ENCODE measurements around the gene GATD1. TPM values are rescaled to one million over a fixed set of nuclear protein-coding genes. Genes with fewer than 3 reads are reported as not detected.

Gene GATD1
- total RNA-seq, 1 donor from 2014 or later, result 47.2 TPM

- no peak for DNase-seq (ENCODE audit: extremely low read depth, low read depth, low spot score)
Measured at GRCh38 chr11:796565-797295, 19.4 kb upstream of the GATD1 start.

- DNase-seq (ENCODE audit: extremely low read depth, low read depth, low spot score), result no peak
Measured at GRCh38 chr11:795634-796564, 18.6 kb upstream of the GATD1 start.

DNA sequence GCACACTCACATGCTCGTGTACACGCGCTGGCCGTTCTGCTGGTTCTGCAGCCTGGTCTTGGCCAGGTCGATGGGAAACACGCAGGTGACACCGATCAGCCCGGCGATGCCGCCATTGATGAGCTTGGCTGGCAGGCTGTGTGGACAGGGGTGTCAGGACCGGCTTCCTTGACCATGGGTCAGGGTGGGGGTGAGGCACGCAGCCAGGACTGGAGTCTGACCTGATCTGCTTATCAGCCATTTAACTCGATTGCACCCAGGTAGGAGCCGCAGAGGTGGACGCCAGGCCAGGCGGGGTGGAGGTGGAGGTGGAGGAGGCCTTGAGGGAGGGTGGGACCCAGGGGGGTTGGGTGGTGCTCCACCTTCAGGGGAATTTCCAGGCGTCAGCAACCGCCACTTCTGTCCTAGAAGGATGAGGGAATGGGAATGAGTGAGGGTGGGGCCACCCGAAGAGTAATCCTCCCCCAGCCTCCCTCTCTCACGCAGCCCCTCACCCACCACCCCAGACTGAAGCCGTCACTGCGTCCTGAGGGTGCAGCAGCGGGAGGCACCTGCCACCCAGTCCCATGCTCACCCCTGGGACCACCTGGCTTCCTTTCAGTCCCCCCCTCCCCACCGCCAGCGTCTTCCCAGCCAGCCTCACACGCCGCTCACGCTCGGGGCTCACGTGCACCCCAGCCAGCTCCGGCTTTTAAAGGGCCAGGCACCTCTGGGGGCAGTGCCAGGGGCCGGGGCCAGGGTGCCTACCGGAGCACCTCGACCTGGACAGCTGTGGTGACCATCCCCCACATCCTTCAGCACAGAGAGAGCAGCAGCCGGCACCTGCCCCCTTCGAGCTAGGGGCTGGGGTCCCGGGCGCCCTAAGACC, 17.7 kb upstream of the GATD1 start:
- DNase-seq (ENCODE audit: extremely low read depth, low read depth, low spot score), result no peak

DNA sequence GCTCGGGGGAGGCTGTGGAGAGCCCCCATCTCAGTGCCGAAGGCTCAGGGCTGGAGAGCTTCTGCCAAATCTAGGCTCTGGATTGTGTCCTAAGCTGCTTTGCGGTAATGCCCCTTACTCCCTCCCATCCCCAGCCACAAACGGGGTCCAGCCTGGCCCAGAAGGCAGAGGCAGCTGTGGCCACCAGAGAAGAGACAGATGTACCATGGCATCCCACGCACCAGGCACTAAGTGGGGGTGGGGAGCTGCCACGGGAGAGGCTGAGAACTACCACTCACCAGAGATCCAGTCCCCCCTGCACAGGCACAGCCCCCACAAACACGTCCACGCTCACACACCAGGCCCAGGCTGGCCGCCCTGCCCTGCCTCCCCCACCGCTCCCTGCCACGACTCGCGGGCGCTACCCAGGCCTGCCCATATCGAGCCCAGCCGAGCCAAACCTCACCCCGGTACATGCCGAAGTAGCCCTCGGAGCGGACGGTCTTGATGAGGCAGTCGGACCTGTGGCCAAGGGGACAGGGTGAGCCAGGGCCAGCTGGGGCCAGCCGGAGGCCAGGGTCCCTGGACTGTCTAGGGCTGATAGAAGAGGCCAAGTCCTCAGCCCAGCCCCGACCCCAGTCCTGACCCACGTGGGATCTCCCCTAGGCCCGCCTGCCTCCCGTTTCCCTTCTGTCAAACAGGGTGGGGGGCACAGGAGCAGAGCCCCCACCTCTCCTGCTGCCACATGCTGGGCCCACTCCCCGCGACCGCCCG, 16.9 kb upstream of the GATD1 start:
- DNase-seq (ENCODE audit: extremely low read depth, low read depth, low spot score), result no peak

DNA sequence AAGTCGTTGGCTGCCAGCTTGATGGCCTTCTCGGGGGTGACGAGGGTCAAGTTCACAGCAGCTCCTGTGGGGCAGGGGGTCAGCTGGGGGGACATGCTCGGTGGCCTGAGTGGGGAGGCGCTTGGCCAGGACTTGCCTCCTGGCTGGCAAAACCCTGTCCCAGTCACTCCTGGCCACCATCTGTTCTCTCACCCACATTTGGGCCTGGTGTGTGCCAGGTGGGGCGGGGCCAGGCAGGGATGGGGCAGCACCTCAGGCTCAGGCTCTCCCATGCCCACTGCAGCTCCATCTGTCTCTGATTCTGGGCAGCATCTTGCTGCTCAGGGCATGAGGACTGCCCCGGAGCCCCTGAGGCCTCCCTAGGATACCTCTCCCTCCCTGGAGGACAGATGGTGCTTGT, 16.3 kb upstream of the GATD1 start:
- no peak for DNase-seq (ENCODE audit: extremely low read depth, low read depth, low spot score)

DNA sequence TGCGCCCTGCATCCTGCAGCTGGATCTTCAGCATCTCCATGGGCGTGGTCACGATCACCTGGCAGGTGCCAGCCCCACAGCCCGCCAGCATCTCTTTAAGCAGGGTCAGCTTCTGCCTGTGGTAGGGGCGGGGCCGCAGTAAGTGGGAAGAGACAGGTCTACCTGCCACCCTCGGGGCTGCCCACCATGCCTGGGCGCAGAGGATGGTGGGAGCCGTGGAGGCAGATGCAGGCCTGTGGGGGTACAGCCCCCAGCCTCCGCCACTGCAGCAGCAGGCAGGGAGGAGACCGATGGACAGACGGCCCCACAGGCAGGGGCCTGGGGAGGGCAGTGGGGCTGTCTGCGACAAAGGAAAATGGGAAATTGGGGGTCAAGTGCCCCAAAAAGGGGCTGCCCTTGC, 15.6 kb upstream of the GATD1 start:
- no peak for DNase-seq (ENCODE audit: extremely low read depth, low read depth, low spot score)

DNA sequence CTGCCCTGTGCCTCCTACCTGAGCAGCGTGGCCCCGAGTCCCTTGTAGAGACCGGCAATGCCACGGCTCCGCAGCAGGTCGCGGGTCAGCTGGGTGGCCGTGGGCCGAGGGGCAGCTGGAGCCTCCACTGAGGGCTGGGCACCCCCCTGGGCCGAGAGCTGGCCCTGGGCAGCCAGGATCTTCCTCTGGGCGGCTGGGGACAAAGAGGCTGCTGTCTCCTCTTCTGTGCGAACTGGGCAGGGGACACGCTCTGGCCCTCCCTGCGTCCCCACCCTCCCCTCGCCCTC, 15.2 kb upstream of the GATD1 start:
- no peak for DNase-seq (ENCODE audit: extremely low read depth, low read depth, low spot score)

- DNase-seq (ENCODE audit: extremely low read depth, low read depth, low spot score), result no peak
Measured at GRCh38 chr11:791658-792534, 14.6 kb upstream of the GATD1 start.

DNA sequence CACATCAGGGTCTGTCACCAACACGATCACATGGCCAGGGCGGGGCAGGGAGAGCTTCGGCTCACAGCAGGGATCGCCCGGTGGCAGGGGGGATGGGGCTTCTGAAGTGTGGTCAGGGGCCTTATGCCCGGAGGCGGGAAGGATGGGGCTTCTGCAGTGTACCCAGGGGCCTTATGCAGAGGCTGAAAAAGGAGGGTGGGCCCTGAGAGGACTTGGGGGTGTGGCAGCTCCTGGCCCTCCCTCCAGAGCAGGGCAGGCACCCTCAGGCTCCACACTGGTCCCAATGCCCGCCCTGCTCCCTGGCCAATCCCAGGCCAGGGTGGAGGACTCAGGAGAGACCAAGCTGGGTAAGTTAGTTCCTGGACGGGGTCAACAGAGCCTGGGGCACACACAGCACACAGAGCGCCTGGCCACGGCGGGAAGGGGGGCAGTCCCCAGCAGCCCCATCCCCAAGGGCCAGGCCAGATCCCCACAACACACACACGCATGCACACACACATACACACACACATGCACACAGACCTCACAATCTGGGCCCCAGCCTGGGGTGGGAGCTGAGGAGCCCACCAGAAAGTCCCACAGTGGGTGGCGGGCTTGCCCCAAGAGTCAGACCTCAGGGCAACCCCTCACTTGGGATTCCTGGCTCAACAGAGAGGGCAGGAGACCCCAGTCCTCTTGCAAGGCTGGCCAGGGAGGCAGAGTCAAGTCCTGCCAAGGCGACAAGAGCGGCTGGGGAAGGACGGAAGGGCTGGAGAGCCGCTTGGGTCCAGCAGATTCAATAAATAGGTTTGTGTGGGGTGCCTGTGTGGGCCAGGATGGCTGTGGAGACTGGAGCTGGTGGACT, 13.7 kb upstream of the GATD1 start:
- DNase-seq (ENCODE audit: extremely low read depth, low read depth, low spot score), result no peak

- DNase-seq (ENCODE audit: extremely low read depth, low read depth, low spot score), result no peak
Measured at GRCh38 chr11:789943-790342, 12.7 kb upstream of the GATD1 start, which contains the start of gene CEND1. Gene CEND1 (minus strand): TSS chr11:790090. CDS start chr11:788576, 1,514 bp downstream.

DNA sequence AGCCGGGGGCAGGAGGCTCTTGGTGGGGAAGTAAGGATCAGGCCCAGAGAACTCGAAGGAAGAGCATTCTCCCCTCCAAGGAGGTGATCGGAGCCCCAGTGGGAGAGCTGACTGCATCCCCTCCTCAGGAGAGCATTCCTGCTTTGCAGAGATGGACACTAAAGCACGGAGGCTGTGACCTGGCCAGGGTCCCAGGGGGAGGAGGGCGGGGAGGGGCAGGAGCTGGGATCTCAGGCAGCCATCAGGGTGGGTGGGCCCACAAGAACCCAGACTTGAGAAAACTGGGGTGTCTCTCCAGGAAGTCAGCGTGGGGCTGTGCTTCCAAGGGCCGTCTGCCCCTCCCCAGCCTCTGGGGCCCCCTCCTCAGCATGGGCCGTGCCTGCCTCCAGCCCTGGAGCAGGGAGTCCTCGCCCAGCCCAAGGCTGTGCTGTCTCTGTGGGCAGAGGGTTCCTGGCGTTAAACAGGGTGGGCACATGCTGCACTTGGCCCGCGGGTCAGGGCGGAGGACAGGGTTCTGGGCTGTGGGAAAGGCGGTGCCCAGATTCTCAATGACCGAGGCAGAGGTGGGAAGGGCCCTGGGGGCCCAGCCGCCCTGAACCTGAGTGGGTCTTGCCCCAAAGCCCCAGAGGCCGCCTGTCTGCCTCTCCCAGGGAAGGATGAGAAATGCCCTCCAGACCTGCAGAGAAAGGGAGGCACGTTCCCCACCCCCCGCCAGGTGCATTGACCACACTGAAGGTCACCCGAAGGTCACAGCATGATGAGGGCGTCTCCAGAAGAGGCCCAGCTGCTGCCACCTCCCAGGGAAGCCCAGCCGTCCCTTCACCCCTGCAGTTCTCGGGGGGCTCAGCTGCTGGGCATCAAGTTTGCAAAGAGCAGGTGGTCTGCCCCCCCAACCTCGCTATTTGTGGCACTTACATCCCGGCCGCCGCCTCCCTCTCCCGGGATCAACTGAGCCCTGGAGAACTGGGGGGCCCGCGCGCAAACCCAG, 12.0 kb upstream of the GATD1 start:
- no peak for DNase-seq (ENCODE audit: extremely low read depth, low read depth, low spot score)

DNA sequence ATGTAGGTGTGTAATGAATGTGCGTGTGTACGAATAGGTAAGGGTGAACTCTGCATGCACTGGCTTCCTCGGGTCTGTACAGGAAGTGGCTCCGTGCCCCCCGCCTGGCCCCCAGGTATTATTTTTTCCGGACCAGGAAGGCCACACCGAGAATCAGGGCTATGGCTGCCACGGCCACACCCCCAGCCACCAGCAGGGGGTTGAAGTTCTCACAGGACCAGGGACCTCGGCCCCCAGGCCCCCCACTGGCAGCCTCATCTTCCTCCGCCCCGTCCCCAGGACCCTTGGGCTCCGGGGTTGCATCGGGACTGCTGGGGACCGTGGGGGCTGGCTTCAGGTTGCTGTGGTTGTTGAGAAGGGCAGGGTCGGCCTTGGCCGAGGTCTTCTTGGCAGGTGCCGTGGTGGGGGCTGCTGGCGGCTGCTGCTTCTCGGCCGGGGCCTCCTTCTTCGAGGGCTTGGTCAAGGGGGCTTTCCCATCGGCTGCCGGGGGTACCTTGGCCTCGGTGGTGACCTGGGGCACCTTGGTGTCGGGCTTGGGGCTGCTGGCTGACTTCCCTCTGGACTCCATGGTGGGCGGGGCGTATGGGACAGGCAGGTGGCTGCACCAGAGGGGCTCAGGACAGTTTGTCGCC, 10.8 kb upstream of the GATD1 start:
- DNase-seq (ENCODE audit: extremely low read depth, low read depth, low spot score), result no peak

GRCh38 chr11:787084-787675, 9.9 kb upstream of the GATD1 start:
- no peak for DNase-seq (ENCODE audit: extremely low read depth, low read depth, low spot score)

GRCh38 chr11:786235-787083, 9.2 kb upstream of the GATD1 start:
- DNase-seq (ENCODE audit: extremely low read depth, low read depth, low spot score), result no peak

DNA sequence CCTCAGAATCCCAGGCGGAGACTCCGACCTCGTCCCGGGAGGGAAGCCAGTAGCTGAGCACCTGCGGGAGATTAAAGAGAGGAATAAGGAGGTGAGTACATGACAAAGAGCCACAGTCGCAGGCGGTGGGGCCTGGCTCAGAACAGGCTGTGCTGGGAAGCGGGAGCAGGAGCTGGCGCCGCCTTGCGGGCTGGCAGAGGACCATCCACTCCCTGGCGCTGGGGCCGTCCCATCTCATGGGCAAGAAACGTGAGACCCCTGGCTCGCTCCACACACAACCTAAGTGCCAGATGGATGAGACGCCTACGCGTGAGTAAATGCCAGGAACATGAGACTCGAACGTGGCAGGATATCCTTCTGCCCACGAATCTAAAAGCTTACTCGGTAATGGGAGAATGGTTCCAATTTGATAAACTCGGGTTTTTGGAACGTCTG, 6.3 kb upstream of the GATD1 start:
- no peak for DNase-seq (ENCODE audit: extremely low read depth, low read depth, low spot score)
